Glutamatergic neuron (in vitro differentiated cells): ENCODE results near the gene IHH. TPM values are rescaled to one million over a fixed set of nuclear protein-coding genes. Genes with fewer than 3 reads are reported as not detected.
A peak's percentile ranks its signal among the peaks of the same experiment; 100 is the strongest.

Source experiments
- DNase-seq: peaks from one replicate; pipeline ENCODE4 v3.0.0; 2022
- H3K27ac Mint-ChIP-seq: one replicate; pipeline ENCODE4 v1.8.0; 2020; ENCODE audit warnings: mild to moderate bottlenecking, mixed read lengths, inconsistent platforms; ENCODE audit not compliant: unreplicated experiment
- H3K27me3 Mint-ChIP-seq: one replicate; pipeline ENCODE4 v1.8.0; 2020; ENCODE audit warnings: mild to moderate bottlenecking, moderate library complexity, mixed read lengths, inconsistent platforms; ENCODE audit not compliant: unreplicated experiment
- H3K36me3 Mint-ChIP-seq: one replicate; pipeline ENCODE4 v1.8.0; 2020; ENCODE audit warnings: mild to moderate bottlenecking, mixed read lengths, inconsistent platforms; ENCODE audit not compliant: unreplicated experiment
- H3K4me1 Mint-ChIP-seq: one replicate; pipeline ENCODE4 v1.8.0; 2020; ENCODE audit warnings: mild to moderate bottlenecking, low read depth, mixed read lengths, inconsistent platforms; ENCODE audit not compliant: unreplicated experiment
- H3K4me3 Mint-ChIP-seq: one replicate; pipeline ENCODE4 v1.8.0; 2020; ENCODE audit warnings: mild to moderate bottlenecking, mixed read lengths, inconsistent platforms; ENCODE audit not compliant: unreplicated experiment
- H3K9me3 Mint-ChIP-seq: one replicate; pipeline ENCODE4 v1.8.0; 2020; ENCODE audit warnings: mild to moderate bottlenecking, moderate library complexity, mixed read lengths, inconsistent platforms; ENCODE audit not compliant: unreplicated experiment
- total RNA-seq: library from RNA; stranded (reverse); fragmentation: NEBNext Ultra II Directional; extraction: Animal tissue kit (Norgen Biotek cat#: 25700); gene quantifications from one replicate; pipeline ENCODE4 v1.2.1, GENCODE V29; 2021; ENCODE audit not compliant: unreplicated experiment
- TF ChIP-seq, protein P1 (sequence below): fragments of 200-600 bp; sonication (generic); IDR thresholded peaks from one replicate; pipeline ENCODE4 v1.5.0; 2021; ENCODE audit not compliant: partially characterized antibody, unreplicated experiment

Gene IHH
- total RNA-seq, 1 donor from 2014 or later, result not detected

DNA sequence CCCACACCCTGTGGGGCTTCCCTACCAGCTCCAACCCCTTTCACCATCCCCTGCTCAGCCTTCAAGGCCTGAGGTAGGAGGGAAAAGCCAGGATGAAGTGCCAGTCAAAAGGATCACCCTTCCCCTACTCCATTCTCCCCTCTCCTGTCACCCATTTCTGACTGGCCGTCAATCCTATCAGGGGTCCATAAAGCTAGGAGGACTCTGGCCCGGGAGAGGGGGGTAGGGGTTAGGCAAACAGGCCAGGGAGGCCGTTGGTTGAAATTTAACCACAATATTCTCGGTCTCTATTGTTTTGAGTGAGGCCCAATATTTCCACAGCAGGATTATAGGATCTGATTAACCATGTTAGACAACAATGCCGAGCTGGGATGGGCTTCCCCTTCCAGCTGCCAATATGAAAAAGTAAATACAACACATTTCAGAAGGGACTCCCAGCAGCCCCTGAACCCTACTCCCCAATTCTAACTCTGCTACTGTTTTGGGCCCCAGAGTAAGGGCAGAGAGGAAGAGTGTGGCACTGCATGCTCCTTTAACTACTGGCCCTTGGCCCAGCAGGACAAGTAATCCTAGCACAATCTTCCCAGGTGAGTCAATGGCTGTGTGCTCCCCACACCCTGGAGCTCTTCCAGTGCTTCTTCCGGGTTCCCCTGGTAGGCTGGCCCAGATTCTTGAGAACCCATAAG, 10.6 kb upstream of the IHH start:
- Mint-ChIP-seq H3K36me3 (no peaks in the 10 kb centered on the region), H3K4me3 (no peak overlapping the region), H3K9me3 (peaks cover 3% of the 10 kb centered on the region), H3K27ac (no peak overlapping the region), H3K4me1 (no peaks in the 10 kb centered on the region), H3K27me3 (peaks cover 5% of the 10 kb centered on the region)
- DNase-seq, result no peak
- TF ChIP-seq, protein P1, sequence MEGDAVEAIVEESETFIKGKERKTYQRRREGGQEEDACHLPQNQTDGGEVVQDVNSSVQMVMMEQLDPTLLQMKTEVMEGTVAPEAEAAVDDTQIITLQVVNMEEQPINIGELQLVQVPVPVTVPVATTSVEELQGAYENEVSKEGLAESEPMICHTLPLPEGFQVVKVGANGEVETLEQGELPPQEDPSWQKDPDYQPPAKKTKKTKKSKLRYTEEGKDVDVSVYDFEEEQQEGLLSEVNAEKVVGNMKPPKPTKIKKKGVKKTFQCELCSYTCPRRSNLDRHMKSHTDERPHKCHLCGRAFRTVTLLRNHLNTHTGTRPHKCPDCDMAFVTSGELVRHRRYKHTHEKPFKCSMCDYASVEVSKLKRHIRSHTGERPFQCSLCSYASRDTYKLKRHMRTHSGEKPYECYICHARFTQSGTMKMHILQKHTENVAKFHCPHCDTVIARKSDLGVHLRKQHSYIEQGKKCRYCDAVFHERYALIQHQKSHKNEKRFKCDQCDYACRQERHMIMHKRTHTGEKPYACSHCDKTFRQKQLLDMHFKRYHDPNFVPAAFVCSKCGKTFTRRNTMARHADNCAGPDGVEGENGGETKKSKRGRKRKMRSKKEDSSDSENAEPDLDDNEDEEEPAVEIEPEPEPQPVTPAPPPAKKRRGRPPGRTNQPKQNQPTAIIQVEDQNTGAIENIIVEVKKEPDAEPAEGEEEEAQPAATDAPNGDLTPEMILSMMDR, result no peak

DNA sequence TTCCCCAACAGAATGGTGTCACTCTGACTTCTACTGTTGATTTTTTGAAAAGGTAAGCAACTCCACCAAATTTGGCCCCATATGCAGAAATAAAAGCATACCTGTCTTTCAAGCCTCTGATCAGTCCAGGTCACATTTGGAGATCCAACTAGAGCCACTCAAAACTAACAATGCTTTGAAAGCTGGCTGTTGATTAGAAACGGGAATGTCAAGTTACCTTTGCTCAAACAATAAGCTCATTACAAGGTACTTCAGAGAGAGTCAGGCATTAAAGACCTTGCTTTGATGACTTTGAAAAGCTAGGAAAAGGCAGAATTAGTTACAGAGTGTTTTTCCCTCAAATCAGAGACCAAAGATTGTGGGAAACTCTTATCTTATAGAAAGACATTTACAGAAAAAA, 4.8 kb upstream of the IHH start:
- DNase-seq, result no peak
- H3K36me3 Mint-ChIP-seq, result peaks cover 7% of the 10 kb centered on the region
- H3K9me3 Mint-ChIP-seq, result peaks cover 3% of the 10 kb centered on the region
- no peak overlapping the region for H3K4me3 Mint-ChIP-seq
- H3K27ac Mint-ChIP-seq, result no peak overlapping the region
- TF ChIP-seq, protein P1, result no peak
- H3K4me1 Mint-ChIP-seq, result no peaks in the 10 kb centered on the region
- H3K27me3 Mint-ChIP-seq, result peaks cover 18% of the 10 kb centered on the region

DNA sequence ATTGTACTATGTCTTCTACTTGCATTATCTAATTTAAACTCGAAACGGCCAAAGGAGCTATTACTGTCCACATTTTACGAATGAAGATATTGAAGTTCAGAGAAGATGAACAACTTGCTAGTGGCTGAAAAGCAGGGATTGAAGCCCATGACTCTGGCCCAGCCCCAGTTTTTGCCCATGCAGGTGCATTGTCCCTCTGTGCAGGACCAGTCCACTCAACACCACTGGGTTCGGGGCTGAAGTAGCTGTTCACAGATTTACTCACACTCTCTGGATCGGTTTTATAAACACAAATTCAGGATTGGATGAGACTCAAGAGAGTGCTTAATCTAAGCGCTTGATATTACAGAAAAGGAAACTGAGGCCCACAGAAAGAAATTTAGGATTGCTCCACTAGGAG, 1.4 kb upstream of the IHH start:
- no peak overlapping the region for H3K4me3 Mint-ChIP-seq
- no peaks in the 10 kb centered on the region for H3K4me1 Mint-ChIP-seq
- TF ChIP-seq, protein P1, result no peak
- H3K27ac Mint-ChIP-seq, result no peak overlapping the region
- DNase-seq, result no peak
- H3K9me3 Mint-ChIP-seq, result no peaks in the 10 kb centered on the region
- H3K27me3 Mint-ChIP-seq, result peaks cover 22% of the 10 kb centered on the region
- peaks cover 7% of the 10 kb centered on the region for H3K36me3 Mint-ChIP-seq

DNA sequence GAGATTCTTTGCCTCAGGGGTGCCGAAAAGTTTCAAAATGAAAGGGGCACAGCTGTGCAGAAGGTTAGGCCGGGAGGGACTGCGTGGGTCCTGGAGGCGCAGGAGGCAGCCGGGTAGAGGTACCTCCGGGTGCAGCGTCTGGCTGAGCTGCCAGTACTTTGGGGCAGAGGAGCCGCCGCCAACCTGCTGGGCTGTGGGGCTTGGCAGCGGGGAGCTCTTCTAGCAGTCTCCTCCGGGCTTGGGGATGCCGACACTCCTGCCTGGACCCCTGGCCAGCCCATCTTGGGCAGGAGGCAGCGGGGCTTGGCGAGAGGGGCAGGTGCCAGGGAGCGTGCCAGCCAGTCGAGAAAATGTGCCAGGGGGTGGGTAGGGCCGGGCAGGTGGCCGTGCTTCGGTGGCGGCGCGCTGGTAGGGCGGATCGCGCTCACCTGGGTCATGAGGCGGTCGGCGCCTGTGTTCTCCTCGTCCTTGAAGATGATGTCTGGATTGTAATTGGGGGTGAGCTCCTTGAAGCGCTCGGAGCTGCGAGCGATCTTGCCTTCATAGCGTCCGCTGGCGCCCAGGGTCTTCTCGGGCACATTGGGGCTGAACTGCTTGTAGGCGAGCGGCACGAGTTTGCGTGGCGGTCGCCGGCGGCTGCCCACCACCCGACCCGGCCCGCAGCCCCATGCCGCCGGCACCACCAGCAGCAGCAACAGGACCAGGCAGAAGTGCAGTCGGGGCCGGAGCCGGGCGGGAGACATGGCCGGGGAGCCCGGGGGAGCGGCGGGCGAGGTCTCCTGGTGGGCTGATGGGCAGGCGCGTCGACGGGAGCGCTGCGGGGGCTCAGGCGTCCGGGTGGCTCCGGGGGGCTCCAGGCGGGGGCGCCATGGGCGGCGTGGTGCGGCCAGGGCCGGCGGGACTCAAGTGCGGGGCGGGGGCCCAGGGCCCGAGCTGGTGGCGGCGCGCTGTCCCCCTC, 717 bp downstream of the IHH start:
- Mint-ChIP-seq H3K27me3 (peaks cover 25% of the 10 kb centered on the region), H3K27ac (no peak overlapping the region), H3K36me3 (peaks cover 7% of the 10 kb centered on the region), H3K4me1 (no peaks in the 10 kb centered on the region), H3K9me3 (no peaks in the 10 kb centered on the region), H3K4me3 (peak overlapping the region; percentile 16)
- TF ChIP-seq, protein P1, result no peak
- DNase-seq, result peak; percentile 34

DNA sequence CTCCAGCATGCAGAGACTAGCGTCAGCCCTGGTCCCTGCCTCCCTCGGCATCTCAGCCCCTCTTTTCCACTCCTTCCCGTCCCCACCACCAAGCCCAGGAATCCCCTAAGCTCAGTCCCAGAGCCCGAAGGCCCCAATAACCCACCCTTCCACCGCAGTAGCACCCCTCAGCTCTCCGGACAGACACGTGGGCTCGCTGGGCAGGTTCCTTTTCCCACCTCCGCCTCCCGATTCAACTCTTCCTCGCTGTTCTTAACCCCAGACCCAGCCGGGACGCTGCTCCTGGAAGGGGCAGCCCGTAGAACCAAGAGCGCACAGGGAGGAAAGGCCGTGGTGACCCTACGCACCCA, 1.4 kb downstream of the IHH start:
- TF ChIP-seq, protein P1, result no peak
- Mint-ChIP-seq H3K4me3 (no peak overlapping the region), H3K36me3 (peaks cover under 1% of the 10 kb centered on the region), H3K9me3 (no peaks in the 10 kb centered on the region), H3K27me3 (peaks cover 25% of the 10 kb centered on the region), H3K27ac (no peak overlapping the region), H3K4me1 (no peaks in the 10 kb centered on the region)
- DNase-seq, result no peak
